ENCODE results near the gene PLA2G6. TPM values are rescaled to one million over a fixed set of nuclear protein-coding genes. Genes with fewer than 3 reads are reported as not detected.

PLA2G6 gene
- total and polyA plus RNA-seq, 2 of the 8 experiments (the other 6 are each of a cell fraction or from before 2014, with no cell fraction given) = 13.2 to 21.0 TPM

DNA sequence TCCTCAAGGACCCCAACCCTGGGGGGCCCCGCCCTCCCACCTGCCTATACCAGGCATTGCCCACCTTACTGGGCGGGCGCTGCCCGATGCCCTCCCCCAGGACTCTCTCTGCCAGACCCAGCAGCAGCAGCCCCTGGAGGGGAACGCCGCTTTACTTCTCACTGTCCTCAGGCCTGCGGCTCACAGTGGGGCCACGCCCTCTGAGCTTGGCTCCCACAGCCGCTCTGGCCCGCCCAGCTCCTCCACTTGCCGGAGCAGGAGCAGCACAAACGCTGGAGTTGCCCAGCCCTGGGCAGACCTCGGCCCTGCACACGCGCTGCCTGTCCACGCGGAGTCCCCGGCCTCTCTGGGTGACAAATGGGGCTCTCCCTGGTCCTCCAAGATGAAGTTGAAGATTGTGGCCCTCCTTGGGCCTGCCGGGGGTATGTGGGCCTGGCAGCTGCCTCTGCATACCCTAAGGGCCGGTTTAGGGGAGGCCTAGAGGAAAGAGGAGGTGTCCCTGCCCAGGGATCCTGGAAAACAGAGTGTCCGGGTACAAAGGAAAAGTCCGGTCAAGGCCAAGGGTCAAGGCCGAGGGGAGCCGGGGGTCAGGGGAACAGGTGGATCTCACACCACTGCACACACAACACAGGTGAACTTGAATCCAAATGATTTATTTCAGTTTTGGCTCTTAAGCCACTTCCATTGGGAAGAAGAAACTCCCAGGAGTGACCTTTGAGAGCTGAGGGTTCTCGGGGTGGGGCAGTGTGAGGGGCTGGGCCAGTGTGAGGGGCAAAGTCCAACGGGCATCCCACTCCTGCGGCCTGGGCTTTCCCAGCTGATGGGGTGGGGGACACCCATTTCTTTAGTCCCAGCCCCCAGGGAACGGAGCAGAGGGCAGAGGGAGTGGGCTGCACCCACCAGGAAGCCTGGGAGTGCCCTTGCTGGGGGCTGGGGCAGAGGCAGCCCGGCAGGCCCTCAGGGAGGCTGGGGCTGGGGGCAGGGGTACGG is 70.5 kb downstream of the PLA2G6 start (continued):
- no peak for TF ChIP-seq EP300 (IDR thresholded peaks at IDR 0.05; ENCODE audit: borderline replicate concordance in 1 of 2, low read depth in 2 of 2, low read length in 2 of 2)
- no peak for TF ChIP-seq CBX5 (IDR thresholded peaks at IDR 0.05; ENCODE audit: low read depth, low read length)
- no peak for TF ChIP-seq TBP (IDR thresholded peaks at IDR 0.05; ENCODE audit: low read depth, low read length)
- no peak for TF ChIP-seq KDM1A (IDR thresholded peaks at IDR 0.05; ENCODE audit: borderline replicate concordance, low read length)
- no peak for TF ChIP-seq SP2 (IDR thresholded peaks at IDR 0.05; ENCODE audit: low read length)
- TF ChIP-seq HDAC2 (IDR thresholded peaks at IDR 0.05; ENCODE audit: borderline replicate concordance in 1 of 2, low read depth in 2 of 2, low read length in 2 of 2) = no peak
- TF ChIP-seq SAP30 (IDR thresholded peaks at IDR 0.05; ENCODE audit: insufficient read depth, insufficient replicate concordance, low read length) = no peak
- no peak for TF ChIP-seq GABPA (IDR thresholded peaks at IDR 0.05; ENCODE audit: borderline replicate concordance, insufficient read depth, low read length)
- TF ChIP-seq CTBP2 (IDR thresholded peaks at IDR 0.05; ENCODE audit: borderline replicate concordance, insufficient read depth, insufficient read length, low read length) = no peak
